Vagina (tissue), 2 donors: ENCODE measurements around the gene WDSUB1.

Experiments used
- POLR2A ChIP-seq, 2 donors: fragments of 450-650 bp; IDR thresholded peaks; one replicate each; pipeline ENCODE4 v1.6.1; 2017; ENCODE audit warnings: antibody characterized with exemption in 2 of 2, mild to moderate bottlenecking in 2 of 2, moderate library complexity in 2 of 2
- POLR2AphosphoS5 ChIP-seq, 2 donors: sonication (generic); formaldehyde crosslinking; IDR thresholded peaks; one replicate each; pipeline ENCODE4 v1.9.0; 2017; ENCODE audit warnings: antibody characterized with exemption in 2 of 2, mild to moderate bottlenecking in 2 of 2, low read depth in 1 of 2; ENCODE audit not compliant: insufficient read depth in 1 of 2
- TF ChIP-seq, protein P1 (sequence below), 3 experiments: fragments of 450-650 bp in 2 of 3; fragments of 200-600 bp in 1 of 3; sonication (generic) in 1 of 3; IDR thresholded peaks; one replicate each; pipeline ENCODE4 v1.5.1; 2017 to 2019; ENCODE audit warnings: antibody characterized with exemption in 3 of 3, mild to moderate bottlenecking in 2 of 3, moderate library complexity in 2 of 3

DNA sequence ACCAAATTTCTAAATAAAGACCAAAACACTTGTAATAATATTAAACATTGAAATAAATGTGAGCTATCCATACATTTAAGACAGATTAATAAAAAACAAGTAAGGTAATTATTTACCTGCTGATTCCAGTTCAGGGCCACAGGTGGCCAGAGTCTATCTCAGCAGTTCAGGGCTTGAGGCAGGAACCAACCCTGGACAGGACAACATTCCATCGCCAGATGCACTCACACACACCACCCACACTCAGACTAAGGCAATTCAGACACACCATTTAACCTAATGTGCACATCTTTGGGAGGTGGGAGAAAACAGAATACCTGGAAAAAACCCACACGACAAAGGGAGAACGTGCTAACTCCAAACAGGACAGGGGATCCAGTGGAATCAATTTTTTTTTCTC, 14.1 kb upstream of the WDSUB1 start:
- TF ChIP-seq POLR2AphosphoS5 (IDR thresholded peaks at IDR 0.05; ENCODE audit: insufficient read depth in 1 of 2, low read depth in 1 of 2), result no peak
- TF ChIP-seq POLR2A (IDR thresholded peaks at IDR 0.05), result no peak
- TF ChIP-seq, protein P1, sequence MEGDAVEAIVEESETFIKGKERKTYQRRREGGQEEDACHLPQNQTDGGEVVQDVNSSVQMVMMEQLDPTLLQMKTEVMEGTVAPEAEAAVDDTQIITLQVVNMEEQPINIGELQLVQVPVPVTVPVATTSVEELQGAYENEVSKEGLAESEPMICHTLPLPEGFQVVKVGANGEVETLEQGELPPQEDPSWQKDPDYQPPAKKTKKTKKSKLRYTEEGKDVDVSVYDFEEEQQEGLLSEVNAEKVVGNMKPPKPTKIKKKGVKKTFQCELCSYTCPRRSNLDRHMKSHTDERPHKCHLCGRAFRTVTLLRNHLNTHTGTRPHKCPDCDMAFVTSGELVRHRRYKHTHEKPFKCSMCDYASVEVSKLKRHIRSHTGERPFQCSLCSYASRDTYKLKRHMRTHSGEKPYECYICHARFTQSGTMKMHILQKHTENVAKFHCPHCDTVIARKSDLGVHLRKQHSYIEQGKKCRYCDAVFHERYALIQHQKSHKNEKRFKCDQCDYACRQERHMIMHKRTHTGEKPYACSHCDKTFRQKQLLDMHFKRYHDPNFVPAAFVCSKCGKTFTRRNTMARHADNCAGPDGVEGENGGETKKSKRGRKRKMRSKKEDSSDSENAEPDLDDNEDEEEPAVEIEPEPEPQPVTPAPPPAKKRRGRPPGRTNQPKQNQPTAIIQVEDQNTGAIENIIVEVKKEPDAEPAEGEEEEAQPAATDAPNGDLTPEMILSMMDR (IDR thresholded peaks at IDR 0.05), result no peak
